Uterus (tissue), 4 donors: ENCODE results near the gene STIM2. TPM values are rescaled to one million over a fixed set of nuclear protein-coding genes. Genes with fewer than 3 reads are reported as not detected.
A peak's percentile ranks its signal among the peaks of the same experiment; 100 is the strongest.

Experiments
- DNase-seq, 2 donors: peaks; one replicate each; pipeline ENCODE4 v3.0.0-alpha.2; 2019 to 2020
- H3K27ac ChIP-seq, 2 donors: fragments of 200-600 bp; sonication (generic); 1 replicate in 1 of 2; 2 replicates in 1 of 2; pipeline ENCODE4 v1.5.1; 2016 to 2018
- H3K27me3 ChIP-seq, 2 donors: fragments of 200-600 bp; sonication (generic); one replicate each; pipeline ENCODE4 v1.5.1; 2018 to 2019; ENCODE audit warnings: control low read depth in 1 of 2
- H3K36me3 ChIP-seq, 2 donors: fragments of 200-600 bp; sonication (generic); one replicate each; pipeline ENCODE4 v1.5.1; 2019; ENCODE audit warnings: control low read depth in 1 of 2
- H3K4me1 ChIP-seq, 2 donors: fragments of 200-600 bp; sonication (generic); one replicate each; pipeline ENCODE4 v1.5.1; 2018 to 2019; ENCODE audit warnings: control low read depth in 1 of 2
- H3K4me3 ChIP-seq, 2 donors: fragments of 200-600 bp; sonication (generic); 1 replicate in 1 of 2; 2 replicates in 1 of 2; pipeline ENCODE4 v1.5.1; 2018 to 2019; ENCODE audit warnings: mild to moderate bottlenecking in 1 of 2
- H3K9me3 ChIP-seq, 2 donors: fragments of 200-600 bp; sonication (generic); one replicate each; pipeline ENCODE4 v1.5.1; 2019; ENCODE audit warnings: control low read depth in 1 of 2
- CTCF ChIP-seq, 4 experiments: fragments of 200-600 bp in 2 of 4; fragments of 450-650 bp in 2 of 4; sonication (generic) in 2 of 4; IDR thresholded peaks; one replicate each; pipeline ENCODE4 v1.5.1; 2016 to 2019; ENCODE audit warnings: antibody characterized with exemption in 4 of 4, mild to moderate bottlenecking in 2 of 4, moderate library complexity in 1 of 4
- POLR2A ChIP-seq, 2 donors: fragments of 450-650 bp; IDR thresholded peaks; one replicate each; pipeline ENCODE4 v1.6.1; 2016; ENCODE audit warnings: antibody characterized with exemption in 2 of 2, mild to moderate bottlenecking in 1 of 2, moderate library complexity in 1 of 2
- intact Hi-C: fragments of 100-400 bp; cut with DNase I; formaldehyde crosslinking; loops from one replicate; pipeline ENCODE4 v1.15.1; 2023; ENCODE audit warnings: low total_unique reads
- total RNA-seq, 4 donors: library from RNA; depleted of rRNA in 3 of 4; stranded (reverse); fragments of >200 nt in 3 of 4; gene quantifications; one replicate each; pipeline versions ENCODE4 v1.1.0 to v1.2.4, GENCODE V29; 2014 to 2023
- donor health status: DM: yes; HTN: yes; CAD: no.

STIM2 gene
- total RNA-seq, 4 donors from 2014 or later: 27.9 to 38.2 (median 29.4) TPM

GRCh38 chr4:26866203-26866602, 5.6 kb downstream of the STIM2 start:
- Histone ChIP-seq H3K36me3 (no peaks in the 10 kb centered on the region), H3K4me3 (no peak overlapping the region), H3K4me1 (peaks cover 0 to 8% of the 10 kb centered on the region in 2 donors), H3K9me3 (no peaks in the 10 kb centered on the region), H3K27me3 (no peaks in the 10 kb centered on the region), H3K27ac (no peak overlapping the region)
- DNase-seq: no peak
- intact Hi-C loops: no loop called here
- TF ChIP-seq CTCF (IDR thresholded peaks at IDR 0.05) (no peak), POLR2A (IDR thresholded peaks at IDR 0.05) (no peak)

GRCh38 chr4:26866781-26867180, 6.1 kb downstream of the STIM2 start:
- Histone ChIP-seq H3K36me3 (no peaks in the 10 kb centered on the region), H3K4me1 (peaks cover 0 to 8% of the 10 kb centered on the region in 2 donors), H3K27ac (no peak overlapping the region), H3K9me3 (no peaks in the 10 kb centered on the region), H3K4me3 (no peak overlapping the region), H3K27me3 (no peaks in the 10 kb centered on the region)
- TF ChIP-seq POLR2A (IDR thresholded peaks at IDR 0.05) (no peak), CTCF (IDR thresholded peaks at IDR 0.05) (no peak)
- DNase-seq: no peak
- intact Hi-C loops: no loop called here

- peak overlapping the region in 1 of 2 donors; percentile 47 for H3K27ac ChIP-seq
- no peaks in the 10 kb centered on the region for H3K36me3 ChIP-seq
- no peak for DNase-seq
- no peaks in the 10 kb centered on the region for H3K9me3 ChIP-seq
- TF ChIP-seq CTCF (IDR thresholded peaks at IDR 0.05): no peak
- TF ChIP-seq POLR2A (IDR thresholded peaks at IDR 0.05): no peak
- H3K4me3 ChIP-seq: no peak overlapping the region
- peaks cover 0 to 3% of the 10 kb centered on the region in 2 donors for H3K4me1 ChIP-seq
- no peaks in the 10 kb centered on the region for H3K27me3 ChIP-seq
- intact Hi-C loops: no loop called here
These were observed 7.5 kb downstream of the STIM2 start for GRCh38 chr4:26867914-26868684.

GRCh38 chr4:26870576-26871262, 10.1 kb downstream of the STIM2 start:
- intact Hi-C loops: no loop called here
- no peaks in the 10 kb centered on the region for H3K9me3 ChIP-seq
- H3K4me3 ChIP-seq: no peak overlapping the region
- no peaks in the 10 kb centered on the region for H3K4me1 ChIP-seq
- TF ChIP-seq CTCF (IDR thresholded peaks at IDR 0.05) (no peak), POLR2A (IDR thresholded peaks at IDR 0.05) (no peak)
- no peaks in the 10 kb centered on the region for H3K36me3 ChIP-seq
- DNase-seq: no peak
- H3K27ac ChIP-seq: no peak overlapping the region
- no peaks in the 10 kb centered on the region for H3K27me3 ChIP-seq

- Histone ChIP-seq H3K27ac (no peak overlapping the region), H3K9me3 (no peaks in the 10 kb centered on the region), H3K36me3 (no peaks in the 10 kb centered on the region), H3K4me1 (no peaks in the 10 kb centered on the region), H3K27me3 (no peaks in the 10 kb centered on the region), H3K4me3 (no peak overlapping the region)
- intact Hi-C loops: no loop called here
- TF ChIP-seq POLR2A (IDR thresholded peaks at IDR 0.05) (no peak), CTCF (IDR thresholded peaks at IDR 0.05) (no peak)
- no peak for DNase-seq
These were observed 11.0 kb downstream of the STIM2 start for GRCh38 chr4:26871611-26872010.
